ENCODE results near the gene TULP4. TPM values are rescaled to one million over a fixed set of nuclear protein-coding genes. Genes with fewer than 3 reads are reported as not detected.
"Not testable (repeated sequence)": the region's sequence is repeated elsewhere in the genome, so short reads cannot be mapped to it uniquely, and the experiment has no call there.

TULP4 gene
- total RNA-seq, 2 experiments from 2014 or later = 25.5 to 27.0 TPM

GRCh38 chr6:158383057-158383456, 70.8 kb downstream of the TULP4 start:
- CTCF ChIA-PET = no interaction called here
- POLR2A ChIA-PET = no interaction called here

GRCh38 chr6:158383542-158383941, 71.3 kb downstream of the TULP4 start:
- POLR2A ChIA-PET = no interaction called here
- CTCF ChIA-PET = no interaction called here

GRCh38 chr6:158384671-158385110, 72.4 kb downstream of the TULP4 start:
- ChIA-PET CTCF (no interaction called here), POLR2A (no interaction called here)

- ChIA-PET CTCF (interaction anchor here (0.9 kb wide), 1 partner anchor 140 kb away, joined by 3 read pairs; no protein-coding TSS in a partner anchor), POLR2A (no interaction called here)
Observed at GRCh38 chr6:158387036-158387435, 74.8 kb downstream of the TULP4 start.

- CTCF ChIA-PET = interaction anchor here (0.9 kb wide), 1 partner anchor 139 kb away, joined by 3 read pairs; no protein-coding TSS in a partner anchor
- POLR2A ChIA-PET = no interaction called here
Observed at GRCh38 chr6:158387578-158387977, 75.3 kb downstream of the TULP4 start.

- ChIA-PET POLR2A (no interaction called here), CTCF (interaction anchor here (0.7 to 1.0 kb wide), 3 partner anchors 23 to 954 kb away, joined by 3 read pairs; no protein-coding TSS in a partner anchor)
Observed at GRCh38 chr6:158388727-158389126, 76.5 kb downstream of the TULP4 start.

- CTCF ChIA-PET = interaction anchor here (0.7 to 1.0 kb wide), 2 partner anchors 22 to 168 kb away, joined by 3 read pairs; no protein-coding TSS in a partner anchor
Observed at GRCh38 chr6:158389193-158389919, 77.1 kb downstream of the TULP4 start.

GRCh38 chr6:158391276-158391675, 79.0 kb downstream of the TULP4 start:
- CTCF ChIA-PET = no interaction called here
- POLR2A ChIA-PET = no interaction called here

More at GRCh38 chr6:158389193-158389919, 77.1 kb downstream of the TULP4 start:
- POLR2A ChIA-PET = no interaction called here

- POLR2A ChIA-PET, CTCF ChIA-PET: not testable (repeated sequence)
Observed at GRCh38 chr6:158391977-158392376, 79.7 kb downstream of the TULP4 start.

- CTCF ChIA-PET = no interaction called here
- POLR2A ChIA-PET = no interaction called here
Observed at GRCh38 chr6:158396136-158396535, 83.9 kb downstream of the TULP4 start.

GRCh38 chr6:158397578-158397977, 85.3 kb downstream of the TULP4 start:
- ChIA-PET CTCF (no interaction called here), POLR2A (no interaction called here)

GRCh38 chr6:158398252-158399024, 86.2 kb downstream of the TULP4 start:
- CTCF ChIA-PET = no interaction called here
- POLR2A ChIA-PET = no interaction called here

GRCh38 chr6:158399040-158399700, 86.9 kb downstream of the TULP4 start:
- ChIA-PET POLR2A (no interaction called here), CTCF (no interaction called here)

GRCh38 chr6:158402184-158402583, 89.9 kb downstream of the TULP4 start:
- ChIA-PET CTCF (no interaction called here), POLR2A (no interaction called here)

- CTCF ChIA-PET = interaction anchor here (1.0 kb wide), 1 partner anchor 184 kb away, joined by 3 read pairs; no protein-coding TSS in a partner anchor
- POLR2A ChIA-PET = not testable (repeated sequence)
Observed at GRCh38 chr6:158405321-158405831, 93.1 kb downstream of the TULP4 start.

- ChIA-PET CTCF (interaction anchor here (1.0 kb wide), 1 partner anchor 185 kb away, joined by 3 read pairs; no protein-coding TSS in a partner anchor), POLR2A (no interaction called here)
Observed at GRCh38 chr6:158405933-158406332, 93.7 kb downstream of the TULP4 start.

GRCh38 chr6:158406736-158407135, 94.5 kb downstream of the TULP4 start:
- CTCF ChIA-PET = interaction anchor here (1.0 kb wide), 1 partner anchor 186 kb away, joined by 3 read pairs; no protein-coding TSS in a partner anchor
- POLR2A ChIA-PET = no interaction called here

- POLR2A ChIA-PET = no interaction called here
- CTCF ChIA-PET = no interaction called here
Observed at GRCh38 chr6:158408013-158408412, 95.7 kb downstream of the TULP4 start.

GRCh38 chr6:158408552-158409130, 96.4 kb downstream of the TULP4 start:
- ChIA-PET CTCF (no interaction called here), POLR2A (no interaction called here)

GRCh38 chr6:158409451-158409850, 97.2 kb downstream of the TULP4 start:
- ChIA-PET CTCF (no interaction called here), POLR2A (no interaction called here)
